ENCODE data around the gene APOL1.

- TF ChIP-seq CTCF (IDR thresholded peaks at IDR 0.05) (no peak), POLR2AphosphoS5 (IDR thresholded peaks at IDR 0.05) (no peak), POLR2A (IDR thresholded peaks at IDR 0.05) (no peak)
Measured at GRCh38 chr22:36303874-36304273, 50.9 kb downstream of the APOL1 start.

All from prostate gland (tissue), 2 donors.